ENCODE results near the gene RPS6KA1.

- TF ChIP-seq, protein P1, sequence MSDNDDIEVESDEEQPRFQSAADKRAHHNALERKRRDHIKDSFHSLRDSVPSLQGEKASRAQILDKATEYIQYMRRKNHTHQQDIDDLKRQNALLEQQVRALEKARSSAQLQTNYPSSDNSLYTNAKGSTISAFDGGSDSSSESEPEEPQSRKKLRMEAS (IDR thresholded peaks at IDR 0.05; ENCODE audit: low read depth, low read length), result no peak
- no peak for TF ChIP-seq RAD21 (IDR thresholded peaks at IDR 0.05; ENCODE audit: insufficient read depth, low read depth, low read length)
- TF ChIP-seq POLR2A (IDR thresholded peaks at IDR 0.05; ENCODE audit: low read depth, low read length), result no peak; the same call in 1 of the 2 replicates
- no peak for TF ChIP-seq EZH2 (IDR thresholded peaks at IDR 0.05; ENCODE audit: borderline replicate concordance, control insufficient read depth, low read depth, low read length)
- no peak for TF ChIP-seq TAF1 (IDR thresholded peaks at IDR 0.05; ENCODE audit: borderline replicate concordance, low read depth, low read length)
- TF ChIP-seq RAD51 (IDR thresholded peaks at IDR 0.05), result no peak
- TF ChIP-seq IKZF2 (IDR thresholded peaks at IDR 0.05), result no peak
- no peak for TF ChIP-seq BRCA1 (IDR thresholded peaks at IDR 0.05; ENCODE audit: low read depth, low read length)
Measured at GRCh38 chr1:26574719-26575251, 45.2 kb downstream of the RPS6KA1 start.
